HepG2 (cell line): ENCODE results near the gene HIC1. TPM values are rescaled to one million over a fixed set of nuclear protein-coding genes. Genes with fewer than 3 reads are reported as not detected.

Experiments
- CREM ChIP-seq, 2 experiments: sonication (generic) in 1 of 2; formaldehyde crosslinking in 1 of 2; IDR thresholded peaks; 2 replicates each; pipeline versions ENCODE4 v1.4.0 to v1.6.1; 2016 to 2020; ENCODE audit warnings: antibody characterized with exemption in 1 of 2, mild to moderate bottlenecking in 1 of 2, missing genetic modification reagents in 1 of 2
- KDM2A ChIP-seq: sonication (generic); formaldehyde crosslinking; IDR thresholded peaks from 2 replicates; pipeline ENCODE4 v1.4.0; 2020; ENCODE audit warnings: low read depth, missing genetic modification reagents, borderline replicate concordance
- KDM5B ChIP-seq: sonication (generic); formaldehyde crosslinking; IDR thresholded peaks from 2 replicates; pipeline ENCODE4 v1.4.0; 2020; ENCODE audit warnings: missing genetic modification reagents, mild to moderate bottlenecking, borderline replicate concordance
- NONO ChIP-seq, 2 experiments: fragments of 450-650 bp in 1 of 2; sonication (generic) in 1 of 2; formaldehyde crosslinking in 1 of 2; IDR thresholded peaks in 1 of 2; conservative IDR thresholded peaks in 1 of 2; 2 replicates each; pipeline versions ENCODE4 v1.6.1 to v1.8.0; 2017 to 2022; ENCODE audit warnings: mild to moderate bottlenecking in 1 of 2, missing genetic modification reagents in 1 of 2, moderate library complexity in 1 of 2
- SATB2 ChIP-seq: sonication (generic); formaldehyde crosslinking; IDR thresholded peaks from 2 replicates; pipeline ENCODE4 v1.5.0; 2020; ENCODE audit warnings: missing genetic modification reagents
- TEAD3 ChIP-seq: optimal IDR thresholded peaks from 2 replicates; pipeline ENCODE3; 2016; ENCODE audit warnings: borderline replicate concordance
- TSC22D2 ChIP-seq: sonication (generic); formaldehyde crosslinking; IDR thresholded peaks from 2 replicates; pipeline ENCODE4 v1.5.1; 2020; ENCODE audit warnings: missing genetic modification reagents, mild to moderate bottlenecking, borderline replicate concordance
- ZNF253 ChIP-seq: sonication (generic); formaldehyde crosslinking; IDR thresholded peaks from 2 replicates; pipeline ENCODE4 v1.8.0; 2022; ENCODE audit warnings: mild to moderate bottlenecking, missing genetic modification reagents, borderline replicate concordance
- ZNF766 ChIP-seq: sonication (generic); formaldehyde crosslinking; IDR thresholded peaks from 2 replicates; pipeline ENCODE4 v1.5.0; 2020; ENCODE audit warnings: missing genetic modification reagents, borderline replicate concordance
- polyA plus RNA-seq, 8 experiments: library from polyadenylated mRNA; depleted of rRNA in 3 of 8; stranded (reverse) in 7 of 8; unstranded in 1 of 8; fragments of >200 nt; fragmentation: Illumina TruSeq in 4 of 8; extraction: Trizol in 4 of 8; gene quantifications; 2 replicates each; pipeline versions ENCODE4 v1.2.1 to v1.2.3, GENCODE V29; 2011 to 2016; ENCODE audit warnings: low read depth in 4 of 8, missing spikeins in 1 of 8, mixed read lengths in 1 of 8; ENCODE audit not compliant: insufficient read depth in 1 of 8
- total RNA-seq, 5 experiments: library from RNA; depleted of rRNA; stranded (reverse); fragments of >200 nt; fragmentation: Illumina TruSeq; extraction: Trizol; gene quantifications; 2 replicates each; pipeline ENCODE4 v1.2.3, GENCODE V29; 2016; ENCODE audit warnings: low read depth in 1 of 5
- TF ChIP-seq, protein P1 (sequence below): sonication (generic); formaldehyde crosslinking; IDR thresholded peaks from 2 replicates; pipeline ENCODE4 v1.5.0; 2020; ENCODE audit warnings: mild to moderate bottlenecking, missing genetic modification reagents
- TF ChIP-seq, protein P2 (sequence below): sonication (generic); formaldehyde crosslinking; IDR thresholded peaks from 2 replicates; pipeline ENCODE4 v1.4.0; 2020; ENCODE audit warnings: missing genetic modification reagents
- TF ChIP-seq, protein P3 (sequence below): sonication (generic); formaldehyde crosslinking; IDR thresholded peaks from 2 replicates; pipeline ENCODE4 v1.4.0; 2020; ENCODE audit warnings: missing genetic modification reagents
- TF ChIP-seq, protein P4 (sequence below): sonication (generic); formaldehyde crosslinking; IDR thresholded peaks from 2 replicates; pipeline ENCODE4 v1.5.0; 2020; ENCODE audit warnings: mild to moderate bottlenecking, missing genetic modification reagents
- TF ChIP-seq, protein P5 (sequence below): sonication (generic); formaldehyde crosslinking; IDR thresholded peaks from 2 replicates; pipeline ENCODE4 v1.4.0; 2020; ENCODE audit warnings: missing genetic modification reagents, borderline replicate concordance

HIC1 gene
- total and polyA plus RNA-seq, 2 of the 13 experiments (the other 11 are each of a cell fraction or from before 2014, with no cell fraction given): 0.04 to 0.31 TPM

DNA sequence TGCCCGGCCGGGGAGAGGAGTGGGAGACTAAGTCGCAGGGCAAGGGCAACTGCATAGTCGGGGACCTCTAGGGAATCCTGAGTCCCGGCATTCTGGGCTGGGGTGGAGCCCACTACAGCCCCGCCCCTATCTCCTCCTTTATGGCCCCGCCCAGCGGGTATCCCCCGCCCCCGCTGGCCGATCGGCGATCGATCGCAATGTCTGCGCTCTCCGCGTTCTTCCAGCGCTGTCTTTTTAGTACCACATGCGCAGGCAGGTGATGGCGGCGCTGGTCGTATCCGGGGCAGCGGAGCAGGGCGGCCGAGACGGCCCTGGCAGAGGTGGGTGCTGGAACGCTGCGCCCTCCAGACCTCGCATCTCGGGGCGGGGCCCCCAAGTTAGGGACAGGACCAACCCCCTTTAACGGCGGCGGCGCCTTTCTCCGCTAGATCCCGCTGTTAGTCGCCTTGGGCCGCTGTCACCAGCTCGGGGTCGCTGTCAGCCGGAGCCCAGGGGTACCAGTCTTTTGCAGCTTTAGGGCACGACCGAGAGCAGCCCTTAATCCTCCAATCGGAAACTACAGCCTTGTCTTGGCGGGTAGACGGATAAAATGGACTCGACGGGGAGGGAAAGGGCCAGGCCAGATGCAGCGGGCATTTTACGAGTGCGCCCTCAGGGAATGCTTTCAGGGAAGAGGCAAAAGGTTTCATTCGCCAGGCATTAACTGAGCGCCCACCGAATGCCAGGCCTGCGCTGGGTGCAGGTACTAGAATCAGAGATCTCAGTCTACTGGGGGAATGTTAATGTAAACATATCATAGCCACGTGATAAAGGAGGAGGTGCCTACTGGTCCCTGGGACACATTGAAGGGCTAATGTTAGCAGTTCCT is 24.8 kb upstream of the HIC1 start, which contains the start of gene DPH1 (continued):
- TF ChIP-seq, protein P1, sequence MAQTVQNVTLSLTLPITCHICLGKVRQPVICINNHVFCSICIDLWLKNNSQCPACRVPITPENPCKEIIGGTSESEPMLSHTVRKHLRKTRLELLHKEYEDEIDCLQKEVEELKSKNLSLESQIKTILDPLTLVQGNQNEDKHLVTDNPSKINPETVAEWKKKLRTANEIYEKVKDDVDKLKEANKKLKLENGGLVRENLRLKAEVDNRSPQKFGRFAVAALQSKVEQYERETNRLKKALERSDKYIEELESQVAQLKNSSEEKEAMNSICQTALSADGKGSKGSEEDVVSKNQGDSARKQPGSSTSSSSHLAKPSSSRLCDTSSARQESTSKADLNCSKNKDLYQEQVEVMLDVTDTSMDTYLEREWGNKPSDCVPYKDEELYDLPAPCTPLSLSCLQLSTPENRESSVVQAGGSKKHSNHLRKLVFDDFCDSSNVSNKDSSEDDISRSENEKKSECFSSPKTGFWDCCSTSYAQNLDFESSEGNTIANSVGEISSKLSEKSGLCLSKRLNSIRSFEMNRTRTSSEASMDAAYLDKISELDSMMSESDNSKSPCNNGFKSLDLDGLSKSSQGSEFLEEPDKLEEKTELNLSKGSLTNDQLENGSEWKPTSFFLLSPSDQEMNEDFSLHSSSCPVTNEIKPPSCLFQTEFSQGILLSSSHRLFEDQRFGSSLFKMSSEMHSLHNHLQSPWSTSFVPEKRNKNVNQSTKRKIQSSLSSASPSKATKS (CRISPR knock-in tag): no peak
- no peak for TF ChIP-seq ZNF766 (CRISPR knock-in tag)
- TF ChIP-seq TSC22D2 (CRISPR knock-in tag): peak; percentile 92; the same call in 1 of the 2 replicates
- no peak for TF ChIP-seq SATB2 (CRISPR knock-in tag)
- TF ChIP-seq, protein P2, sequence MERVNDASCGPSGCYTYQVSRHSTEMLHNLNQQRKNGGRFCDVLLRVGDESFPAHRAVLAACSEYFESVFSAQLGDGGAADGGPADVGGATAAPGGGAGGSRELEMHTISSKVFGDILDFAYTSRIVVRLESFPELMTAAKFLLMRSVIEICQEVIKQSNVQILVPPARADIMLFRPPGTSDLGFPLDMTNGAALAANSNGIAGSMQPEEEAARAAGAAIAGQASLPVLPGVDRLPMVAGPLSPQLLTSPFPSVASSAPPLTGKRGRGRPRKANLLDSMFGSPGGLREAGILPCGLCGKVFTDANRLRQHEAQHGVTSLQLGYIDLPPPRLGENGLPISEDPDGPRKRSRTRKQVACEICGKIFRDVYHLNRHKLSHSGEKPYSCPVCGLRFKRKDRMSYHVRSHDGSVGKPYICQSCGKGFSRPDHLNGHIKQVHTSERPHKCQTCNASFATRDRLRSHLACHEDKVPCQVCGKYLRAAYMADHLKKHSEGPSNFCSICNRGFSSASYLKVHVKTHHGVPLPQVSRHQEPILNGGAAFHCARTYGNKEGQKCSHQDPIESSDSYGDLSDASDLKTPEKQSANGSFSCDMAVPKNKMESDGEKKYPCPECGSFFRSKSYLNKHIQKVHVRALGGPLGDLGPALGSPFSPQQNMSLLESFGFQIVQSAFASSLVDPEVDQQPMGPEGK (CRISPR knock-in tag): peak; percentile 86
- TF ChIP-seq ZNF253: peak; percentile 48; the same call in 1 of the 2 replicates
- TF ChIP-seq, protein P3, sequence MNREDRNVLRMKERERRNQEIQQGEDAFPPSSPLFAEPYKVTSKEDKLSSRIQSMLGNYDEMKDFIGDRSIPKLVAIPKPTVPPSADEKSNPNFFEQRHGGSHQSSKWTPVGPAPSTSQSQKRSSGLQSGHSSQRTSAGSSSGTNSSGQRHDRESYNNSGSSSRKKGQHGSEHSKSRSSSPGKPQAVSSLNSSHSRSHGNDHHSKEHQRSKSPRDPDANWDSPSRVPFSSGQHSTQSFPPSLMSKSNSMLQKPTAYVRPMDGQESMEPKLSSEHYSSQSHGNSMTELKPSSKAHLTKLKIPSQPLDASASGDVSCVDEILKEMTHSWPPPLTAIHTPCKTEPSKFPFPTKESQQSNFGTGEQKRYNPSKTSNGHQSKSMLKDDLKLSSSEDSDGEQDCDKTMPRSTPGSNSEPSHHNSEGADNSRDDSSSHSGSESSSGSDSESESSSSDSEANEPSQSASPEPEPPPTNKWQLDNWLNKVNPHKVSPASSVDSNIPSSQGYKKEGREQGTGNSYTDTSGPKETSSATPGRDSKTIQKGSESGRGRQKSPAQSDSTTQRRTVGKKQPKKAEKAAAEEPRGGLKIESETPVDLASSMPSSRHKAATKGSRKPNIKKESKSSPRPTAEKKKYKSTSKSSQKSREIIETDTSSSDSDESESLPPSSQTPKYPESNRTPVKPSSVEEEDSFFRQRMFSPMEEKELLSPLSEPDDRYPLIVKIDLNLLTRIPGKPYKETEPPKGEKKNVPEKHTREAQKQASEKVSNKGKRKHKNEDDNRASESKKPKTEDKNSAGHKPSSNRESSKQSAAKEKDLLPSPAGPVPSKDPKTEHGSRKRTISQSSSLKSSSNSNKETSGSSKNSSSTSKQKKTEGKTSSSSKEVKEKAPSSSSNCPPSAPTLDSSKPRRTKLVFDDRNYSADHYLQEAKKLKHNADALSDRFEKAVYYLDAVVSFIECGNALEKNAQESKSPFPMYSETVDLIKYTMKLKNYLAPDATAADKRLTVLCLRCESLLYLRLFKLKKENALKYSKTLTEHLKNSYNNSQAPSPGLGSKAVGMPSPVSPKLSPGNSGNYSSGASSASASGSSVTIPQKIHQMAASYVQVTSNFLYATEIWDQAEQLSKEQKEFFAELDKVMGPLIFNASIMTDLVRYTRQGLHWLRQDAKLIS (CRISPR knock-in tag): 0 out of 2 replicates have a peak, but pooled peaks have one; percentile 59
- peak; percentile 85 for TF ChIP-seq TEAD3
- TF ChIP-seq, protein P4, sequence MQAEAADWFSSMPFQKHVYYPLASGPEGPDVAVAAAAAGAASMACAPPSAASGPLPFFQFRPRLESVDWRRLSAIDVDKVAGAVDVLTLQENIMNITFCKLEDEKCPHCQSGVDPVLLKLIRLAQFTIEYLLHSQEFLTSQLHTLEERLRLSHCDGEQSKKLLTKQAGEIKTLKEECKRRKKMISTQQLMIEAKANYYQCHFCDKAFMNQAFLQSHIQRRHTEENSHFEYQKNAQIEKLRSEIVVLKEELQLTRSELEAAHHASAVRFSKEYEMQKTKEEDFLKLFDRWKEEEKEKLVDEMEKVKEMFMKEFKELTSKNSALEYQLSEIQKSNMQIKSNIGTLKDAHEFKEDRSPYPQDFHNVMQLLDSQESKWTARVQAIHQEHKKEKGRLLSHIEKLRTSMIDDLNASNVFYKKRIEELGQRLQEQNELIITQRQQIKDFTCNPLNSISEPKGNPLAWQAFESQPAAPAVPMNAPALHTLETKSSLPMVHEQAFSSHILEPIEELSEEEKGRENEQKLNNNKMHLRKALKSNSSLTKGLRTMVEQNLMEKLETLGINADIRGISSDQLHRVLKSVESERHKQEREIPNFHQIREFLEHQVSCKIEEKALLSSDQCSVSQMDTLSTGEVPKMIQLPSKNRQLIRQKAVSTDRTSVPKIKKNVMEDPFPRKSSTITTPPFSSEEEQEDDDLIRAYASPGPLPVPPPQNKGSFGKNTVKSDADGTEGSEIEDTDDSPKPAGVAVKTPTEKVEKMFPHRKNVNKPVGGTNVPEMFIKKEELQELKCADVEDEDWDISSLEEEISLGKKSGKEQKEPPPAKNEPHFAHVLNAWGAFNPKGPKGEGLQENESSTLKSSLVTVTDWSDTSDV (CRISPR knock-in tag): no peak
- peak; percentile 85 for TF ChIP-seq KDM5B (CRISPR knock-in tag)
- TF ChIP-seq, protein P5, sequence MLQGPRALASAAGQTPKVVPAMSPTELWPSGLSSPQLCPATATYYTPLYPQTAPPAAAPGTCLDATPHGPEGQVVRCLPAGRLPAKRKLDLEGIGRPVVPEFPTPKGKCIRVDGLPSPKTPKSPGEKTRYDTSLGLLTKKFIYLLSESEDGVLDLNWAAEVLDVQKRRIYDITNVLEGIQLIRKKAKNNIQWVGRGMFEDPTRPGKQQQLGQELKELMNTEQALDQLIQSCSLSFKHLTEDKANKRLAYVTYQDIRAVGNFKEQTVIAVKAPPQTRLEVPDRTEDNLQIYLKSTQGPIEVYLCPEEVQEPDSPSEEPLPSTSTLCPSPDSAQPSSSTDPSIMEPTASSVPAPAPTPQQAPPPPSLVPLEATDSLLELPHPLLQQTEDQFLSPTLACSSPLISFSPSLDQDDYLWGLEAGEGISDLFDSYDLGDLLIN (CRISPR knock-in tag): peak; percentile 75; the same call in 1 of the 2 replicates
- no peak for TF ChIP-seq NONO (IDR thresholded peaks at IDR 0.05)
- TF ChIP-seq NONO (CRISPR knock-in tag; conservative IDR thresholded peaks at IDR 0.05): peak; percentile 94
- peak; percentile 42 for TF ChIP-seq CREM (IDR thresholded peaks at IDR 0.05)
- TF ChIP-seq CREM (CRISPR knock-in tag; IDR thresholded peaks at IDR 0.05): no peak
- TF ChIP-seq KDM2A (CRISPR knock-in tag): peak; percentile 97
